Spinal cord (tissue), 10 donors: ENCODE measurements around the gene FAM89B. TPM values are rescaled to one million over a fixed set of nuclear protein-coding genes. Genes with fewer than 3 reads are reported as not detected.
A peak's percentile ranks its signal among the peaks of the same experiment; 100 is the strongest.

Experiments
- DNase-seq, 6 donors: peaks; one replicate each; pipeline versions ENCODE4 v3.0.0 to v3.0.0-alpha.2; 2013 to 2015; ENCODE audit warnings: low spot score in 6 of 6, low read depth in 4 of 6
- H3K27ac ChIP-seq: one replicate; pipeline ENCODE4 v1.5.1; 2013; ENCODE audit warnings: low read depth, low read length, control low read depth
- H3K27me3 ChIP-seq: one replicate; pipeline ENCODE4 v1.6.1; 2013; ENCODE audit warnings: low read length; ENCODE audit not compliant: control insufficient read depth, insufficient read depth
- H3K36me3 ChIP-seq: one replicate; pipeline ENCODE4 v1.6.1; 2013; ENCODE audit warnings: low read length; ENCODE audit not compliant: control insufficient read depth, insufficient read depth
- H3K4me1 ChIP-seq: one replicate; pipeline ENCODE4 v1.6.1; 2013; ENCODE audit warnings: low read length; ENCODE audit not compliant: control insufficient read depth, insufficient read depth
- H3K4me3 ChIP-seq: one replicate; pipeline ENCODE4 v1.5.1; 2013; ENCODE audit warnings: low read depth, low read length, control low read depth
- H3K9me3 ChIP-seq: one replicate; pipeline ENCODE4 v1.6.1; 2013; ENCODE audit warnings: low read length; ENCODE audit not compliant: control insufficient read depth, insufficient read depth
- WGBS: methylation state at CpG from one replicate; pipeline ENCODE4 v1.1.5; 2013; ENCODE audit warnings: missing lambda C conversion rate; ENCODE audit not compliant: insufficient coverage; 5-methylcytosine and 5-hydroxymethylcytosine counted together
- polyA plus RNA-seq, 2 donors: library from polyadenylated mRNA; unstranded; fragments of 120-200 nt; gene quantifications; one replicate each; pipeline ENCODE4 v1.2.1, GENCODE V29; 2013; ENCODE audit not compliant: insufficient read length in 2 of 2
- total RNA-seq, 2 donors: library from RNA; depleted of rRNA in 1 of 2; stranded (reverse); fragments of 120-200 nt in 1 of 2; fragments of >200 nt in 1 of 2; gene quantifications; one replicate each; pipeline versions ENCODE4 v1.2.3 to v1.2.4, GENCODE V29; 2013 to 2014
- donor health status: healthy.

FAM89B gene
- total and polyA plus RNA-seq, 4 donors, result 7.0 to 49.2 (median 48.8) TPM

- no peak overlapping the region for H3K27ac ChIP-seq
Observed at GRCh38 chr11:65578667-65579066, 6.3 kb downstream of the FAM89B start.

GRCh38 chr11:65579291-65579690, 7.0 kb downstream of the FAM89B start:
- no peak overlapping the region for H3K27ac ChIP-seq
- no peak overlapping the region for H3K4me3 ChIP-seq
- peaks cover 62% of the 10 kb centered on the region for H3K36me3 ChIP-seq

More at GRCh38 chr11:65578667-65579066, 6.3 kb downstream of the FAM89B start:
- no peak for DNase-seq
- WGBS, result 49% methylated on average over 2 of the region's 3 CpGs
- peaks cover 18% of the 10 kb centered on the region for H3K27me3 ChIP-seq
- H3K4me3 ChIP-seq, result no peak overlapping the region
- peaks cover 43% of the 10 kb centered on the region for H3K4me1 ChIP-seq
- peaks cover 65% of the 10 kb centered on the region for H3K36me3 ChIP-seq
- no peaks in the 10 kb centered on the region for H3K9me3 ChIP-seq

GRCh38 chr11:65580031-65580692, 7.8 kb downstream of the FAM89B start:
- no peak for DNase-seq
- peaks cover 41% of the 10 kb centered on the region for H3K4me1 ChIP-seq
- WGBS, result 94% methylated on average over 18 of the region's 19 CpGs
- no peak overlapping the region for H3K4me3 ChIP-seq
- H3K9me3 ChIP-seq, result no peaks in the 10 kb centered on the region
- H3K27ac ChIP-seq, result no peak overlapping the region
- peaks cover 56% of the 10 kb centered on the region for H3K36me3 ChIP-seq
- H3K27me3 ChIP-seq, result peaks cover 28% of the 10 kb centered on the region

More at GRCh38 chr11:65579291-65579690, 7.0 kb downstream of the FAM89B start:
- 95% methylated on average over 4 of the region's 4 CpGs for WGBS
- Histone ChIP-seq H3K27me3 (peaks cover 24% of the 10 kb centered on the region), H3K9me3 (no peaks in the 10 kb centered on the region), H3K4me1 (peaks cover 43% of the 10 kb centered on the region)
- no peak for DNase-seq

- Histone ChIP-seq H3K4me3 (no peak overlapping the region), H3K4me1 (peaks cover 42% of the 10 kb centered on the region), H3K27me3 (peaks cover 26% of the 10 kb centered on the region), H3K27ac (no peak overlapping the region), H3K9me3 (no peaks in the 10 kb centered on the region), H3K36me3 (peaks cover 52% of the 10 kb centered on the region)
- 61% methylated on average over 2 of the region's 8 CpGs for WGBS
- no peak for DNase-seq
Observed at GRCh38 chr11:65580756-65581155, 8.4 kb downstream of the FAM89B start.

GRCh38 chr11:65581928-65582327, 9.6 kb downstream of the FAM89B start:
- 81% methylated on average over 3 of the region's 3 CpGs for WGBS
- Histone ChIP-seq H3K4me3 (no peak overlapping the region), H3K9me3 (no peaks in the 10 kb centered on the region), H3K36me3 (peaks cover 47% of the 10 kb centered on the region), H3K27me3 (peaks cover 24% of the 10 kb centered on the region), H3K27ac (no peak overlapping the region), H3K4me1 (peaks cover 45% of the 10 kb centered on the region)
- no peak for DNase-seq

GRCh38 chr11:65583589-65583988, 11.3 kb downstream of the FAM89B start:
- Histone ChIP-seq H3K36me3 (peaks cover 45% of the 10 kb centered on the region), H3K4me3 (no peak overlapping the region), H3K27me3 (peaks cover 24% of the 10 kb centered on the region), H3K27ac (no peak overlapping the region), H3K9me3 (no peaks in the 10 kb centered on the region), H3K4me1 (peaks cover 46% of the 10 kb centered on the region)
- DNase-seq, result no peak
- 62% methylated on average over 3 of the region's 10 CpGs for WGBS

GRCh38 chr11:65584106-65584505, 11.8 kb downstream of the FAM89B start:
- Histone ChIP-seq H3K36me3 (peaks cover 44% of the 10 kb centered on the region), H3K4me1 (peaks cover 50% of the 10 kb centered on the region), H3K9me3 (no peaks in the 10 kb centered on the region), H3K4me3 (no peak overlapping the region), H3K27me3 (peaks cover 24% of the 10 kb centered on the region), H3K27ac (no peak overlapping the region)
- no peak for DNase-seq
- 72% methylated on average over 4 of the region's 8 CpGs for WGBS

- no peak overlapping the region for H3K4me3 ChIP-seq
- H3K9me3 ChIP-seq, result no peaks in the 10 kb centered on the region
- 10% methylated on average over 46 of the region's 46 CpGs for WGBS
- DNase-seq, result peak in 2 of 6 donors; percentile 82 to 88
- peaks cover 24% of the 10 kb centered on the region for H3K27me3 ChIP-seq
- no peak overlapping the region for H3K27ac ChIP-seq
- H3K36me3 ChIP-seq, result peaks cover 45% of the 10 kb centered on the region
- peaks cover 56% of the 10 kb centered on the region for H3K4me1 ChIP-seq
Observed at GRCh38 chr11:65584723-65585171, 12.4 kb downstream of the FAM89B start.

- Histone ChIP-seq H3K4me3 (no peak overlapping the region), H3K4me1 (peaks cover 62% of the 10 kb centered on the region), H3K27ac (no peak overlapping the region), H3K9me3 (no peaks in the 10 kb centered on the region), H3K27me3 (peaks cover 26% of the 10 kb centered on the region), H3K36me3 (peaks cover 43% of the 10 kb centered on the region)
- WGBS, result 22% methylated on average over 48 of the region's 51 CpGs
- peak in 1 of 6 donors; percentile 25 for DNase-seq
Observed at GRCh38 chr11:65585396-65586246, 13.3 kb downstream of the FAM89B start.
